ENCODE measurements around the gene SF3A2.

SF3A2 gene

GRCh38 chr19:2226840-2227360 lies 9.7 kb upstream of the SF3A2 start:
- DNase-seq (ENCODE audit: low read depth, low spot score) = no peak

GRCh38 chr19:2227415-2228156 lies 9.0 kb upstream of the SF3A2 start:
- DNase-seq (ENCODE audit: low read depth, low spot score) = no peak

- DNase-seq (ENCODE audit: low read depth, low spot score) = no peak
These were observed 8.2 kb upstream of the SF3A2 start for GRCh38 chr19:2228157-2229030.

- DNase-seq (ENCODE audit: low read depth, low spot score) = no peak
These were observed 7.3 kb upstream of the SF3A2 start for GRCh38 chr19:2229103-2230032.

GRCh38 chr19:2230033-2230531 lies 6.5 kb upstream of the SF3A2 start:
- DNase-seq (ENCODE audit: low read depth, low spot score) = no peak

- no peak for DNase-seq (ENCODE audit: low read depth, low spot score)
These were observed 5.7 kb upstream of the SF3A2 start for GRCh38 chr19:2230807-2231533.

GRCh38 chr19:2231621-2232221 lies 4.9 kb upstream of the SF3A2 start:
- no peak for DNase-seq (ENCODE audit: low read depth, low spot score)

GRCh38 chr19:2232286-2233151 lies 4.1 kb upstream of the SF3A2 start:
- DNase-seq (ENCODE audit: low read depth, low spot score) = no peak

GRCh38 chr19:2233601-2234280 lies 2.9 kb upstream of the SF3A2 start:
- DNase-seq (ENCODE audit: low read depth, low spot score) = no peak

GRCh38 chr19:2234996-2235380 lies 1.6 kb upstream of the SF3A2 start:
- no peak for DNase-seq (ENCODE audit: low read depth, low spot score)

- no peak for DNase-seq (ENCODE audit: low read depth, low spot score)
These were observed 1.1 kb upstream of the SF3A2 start for GRCh38 chr19:2235381-2236063.

- no peak for DNase-seq (ENCODE audit: low read depth, low spot score)
These were observed 635 bp upstream of the SF3A2 start for GRCh38 chr19:2236064-2236313.

- DNase-seq (ENCODE audit: low read depth, low spot score) = no peak
These were observed 636 bp downstream of the SF3A2 start for GRCh38 chr19:2237051-2237868.

GRCh38 chr19:2237869-2238153 lies 1.2 kb downstream of the SF3A2 start:
- DNase-seq (ENCODE audit: low read depth, low spot score) = no peak

GRCh38 chr19:2239173-2239572 lies 2.5 kb downstream of the SF3A2 start:
- no peak for DNase-seq (ENCODE audit: low read depth, low spot score)

GRCh38 chr19:2239771-2240770 lies 3.4 kb downstream of the SF3A2 start:
- no peak for DNase-seq (ENCODE audit: low read depth, low spot score)
